GM10847 (cell line): ENCODE measurements around the gene FTCD.

ENCODE experiments used
- POLR2A ChIP-seq: IDR thresholded peaks from 2 replicates; pipeline ENCODE4 v1.6.1; 2011; ENCODE audit not compliant: insufficient read length; ENCODE audit errors: extremely low read depth

Gene FTCD

GRCh38 chr21:46158666-46159300, 3.4 kb upstream of the FTCD start:
- no peak for TF ChIP-seq POLR2A

DNA sequence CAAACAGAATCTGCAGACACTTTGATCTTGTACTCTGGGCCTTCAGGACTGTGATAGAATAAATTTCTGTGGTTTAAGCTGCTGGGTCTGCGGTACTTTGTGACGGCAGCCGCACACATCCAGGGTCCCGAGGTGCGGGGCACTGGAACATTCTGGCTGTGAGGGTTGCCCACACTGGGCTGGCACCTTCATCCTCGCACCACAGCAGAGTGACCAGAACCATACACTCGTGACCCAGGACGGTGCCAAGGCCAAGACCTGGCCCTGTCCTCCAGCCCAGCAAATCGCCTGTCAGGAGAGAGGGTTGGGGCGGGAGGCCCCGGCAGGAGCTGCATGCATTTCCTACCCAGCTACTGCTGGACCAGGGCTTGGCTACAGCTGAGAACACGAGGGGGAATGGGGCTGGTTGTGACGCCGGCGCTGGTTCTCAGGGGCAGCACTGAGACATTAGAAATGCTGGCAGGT, 2.6 kb upstream of the FTCD start:
- TF ChIP-seq POLR2A: no peak

- no peak for TF ChIP-seq POLR2A
These were observed 2.1 kb upstream of the FTCD start for GRCh38 chr21:46157396-46157986.

- TF ChIP-seq POLR2A: no peak
These were observed 1.3 kb upstream of the FTCD start for GRCh38 chr21:46156678-46157077.

- TF ChIP-seq POLR2A: no peak
These were observed 933 bp upstream of the FTCD start for GRCh38 chr21:46156378-46156645.

GRCh38 chr21:46154955-46155513, 345 bp downstream of the FTCD start:
- no peak for TF ChIP-seq POLR2A

DNA sequence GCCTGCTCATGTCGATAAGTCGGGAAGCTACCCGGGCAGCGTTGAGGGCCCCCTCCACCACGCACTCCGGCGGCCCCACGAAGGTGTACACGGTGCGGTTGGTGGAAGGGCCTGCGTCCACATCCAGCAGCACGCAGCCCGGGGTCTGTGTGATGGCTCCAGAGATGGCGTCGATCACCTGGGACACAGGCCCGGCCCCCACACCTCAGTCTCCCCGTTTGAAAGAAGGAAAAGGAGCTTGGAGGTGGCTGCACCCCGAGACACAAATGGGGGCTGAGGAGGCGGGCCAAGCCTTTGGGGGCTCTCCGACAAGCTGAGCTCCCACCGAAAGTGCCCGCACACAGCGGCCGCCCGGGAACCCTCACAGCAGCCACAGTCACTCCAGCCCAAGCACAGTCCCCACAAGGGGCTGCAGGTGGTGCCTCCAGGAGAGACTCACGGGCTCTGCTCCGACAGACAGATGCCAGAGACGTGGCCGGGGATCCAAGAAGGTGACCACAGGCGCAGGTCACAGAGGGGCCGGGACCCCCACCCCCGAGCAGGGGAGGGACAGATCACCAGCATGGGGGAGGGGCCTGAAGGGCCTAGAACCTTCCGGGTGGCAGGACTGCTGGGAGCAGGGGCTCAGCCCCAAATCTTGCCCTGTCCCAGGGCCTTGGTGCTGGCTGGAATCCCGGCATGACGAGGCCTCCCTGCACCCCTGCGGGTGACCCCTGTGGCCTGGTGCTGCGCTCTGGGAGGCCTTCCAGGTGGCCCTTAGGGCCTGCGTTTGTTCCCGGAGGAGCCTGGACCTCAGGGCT, 1.0 kb downstream of the FTCD start:
- no peak for TF ChIP-seq POLR2A

DNA sequence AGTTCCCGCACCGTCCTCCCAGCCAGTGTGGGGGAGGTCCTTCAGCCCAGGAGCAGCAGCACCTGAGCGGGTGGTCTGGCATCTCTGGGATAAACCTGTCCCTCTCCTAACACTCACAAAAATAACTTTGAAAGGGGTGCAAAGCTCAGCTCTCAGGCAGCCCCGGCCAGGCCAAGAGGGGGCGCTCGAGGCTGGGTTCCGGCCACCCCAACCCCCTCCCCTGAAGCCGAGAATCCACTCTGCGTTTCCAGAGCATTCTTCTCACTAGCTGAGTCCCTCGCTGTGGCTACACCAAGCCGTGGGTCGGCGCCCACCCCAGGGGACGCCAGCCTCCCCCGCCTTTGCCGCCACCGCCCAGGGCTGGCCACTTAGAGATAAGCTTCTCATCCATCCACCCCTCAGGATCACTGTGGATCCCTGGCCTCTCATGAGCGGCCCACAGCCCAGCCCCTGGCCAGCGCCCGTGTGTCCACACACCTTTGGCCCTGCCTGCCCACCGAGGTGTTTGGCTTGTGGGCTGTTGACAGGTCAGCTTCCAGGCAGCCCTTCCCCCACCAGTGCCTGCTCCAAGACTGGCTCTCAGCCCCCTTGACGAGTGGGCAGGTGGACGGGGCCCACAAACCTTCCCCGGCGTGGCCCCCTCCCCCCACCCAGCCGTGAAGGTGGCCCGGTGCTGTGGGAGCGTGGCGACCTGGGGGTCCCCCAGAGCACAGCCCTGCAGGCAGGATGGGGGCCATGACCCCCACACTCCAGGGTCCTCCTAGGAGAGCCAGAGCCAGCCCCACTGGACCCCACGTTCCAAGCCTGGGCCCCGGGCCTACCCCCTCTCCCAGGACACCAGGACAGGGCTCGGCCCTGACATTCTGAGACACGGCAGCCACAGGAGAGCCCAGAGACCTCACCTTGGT, 1.9 kb downstream of the FTCD start:
- TF ChIP-seq POLR2A: no peak

GRCh38 chr21:46152927-46153246, 2.5 kb downstream of the FTCD start:
- no peak for TF ChIP-seq POLR2A

GRCh38 chr21:46151989-46152926, 3.1 kb downstream of the FTCD start:
- TF ChIP-seq POLR2A: no peak

GRCh38 chr21:46151261-46151988, 4.0 kb downstream of the FTCD start:
- no peak for TF ChIP-seq POLR2A

DNA sequence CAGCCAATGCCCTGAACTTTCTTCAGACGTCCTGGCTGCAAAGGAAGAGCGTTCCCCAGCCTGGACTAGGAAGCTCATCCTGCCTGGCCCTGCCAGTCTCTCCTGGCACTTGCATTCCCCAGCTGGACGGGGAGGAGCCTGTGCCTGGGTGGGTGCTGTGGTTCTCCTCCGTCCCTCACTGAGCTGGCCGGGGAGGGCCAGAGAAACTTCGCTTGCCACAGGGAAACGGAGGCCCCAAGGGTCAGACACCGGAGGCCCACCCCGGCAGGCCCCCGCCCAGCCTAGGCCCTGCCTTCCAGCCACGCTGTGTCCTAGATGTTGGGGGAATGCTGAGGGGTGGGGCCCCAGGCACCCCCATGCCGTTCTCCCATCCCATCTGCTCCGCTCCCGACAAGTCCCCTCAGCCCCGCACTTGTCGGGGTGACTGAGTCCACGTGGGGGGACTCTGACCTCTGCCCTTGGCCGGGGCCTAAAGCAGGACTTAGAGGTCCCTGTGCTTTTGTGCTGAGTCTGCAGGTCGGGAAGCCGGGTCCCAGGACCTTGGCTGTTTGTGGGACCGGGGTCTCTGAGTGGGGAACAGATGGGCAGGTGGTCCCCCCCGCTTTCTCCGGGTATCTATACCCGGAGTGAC, 4.8 kb downstream of the FTCD start:
- TF ChIP-seq POLR2A: no peak

DNA sequence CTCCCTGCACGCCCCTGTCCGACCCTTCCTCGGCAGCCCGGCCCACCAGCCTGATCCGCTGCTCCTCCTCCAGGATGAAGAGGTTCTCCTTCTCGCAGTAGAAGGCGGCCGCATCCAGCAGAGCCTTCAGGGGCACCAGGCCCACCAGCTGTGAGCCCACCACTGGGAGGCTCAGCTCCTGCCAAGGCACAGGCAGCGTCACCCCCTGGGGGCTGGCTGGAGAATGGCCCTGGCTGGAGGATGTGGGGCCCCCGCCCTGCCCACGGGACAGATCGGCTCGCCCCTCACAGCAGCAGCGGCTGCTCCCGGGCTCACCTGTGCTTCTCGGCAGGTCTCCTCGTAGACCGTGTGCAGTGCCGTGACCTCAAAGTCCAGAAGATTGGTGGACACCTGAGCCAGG, 5.3 kb downstream of the FTCD start:
- no peak for TF ChIP-seq POLR2A
